Activated naive CD8-positive, alpha-beta T cell treated with anti-CD3 and anti-CD28 coated beads, Interleukin-2, amount 50 U/mL, for 16 hours (primary cell): ENCODE measurements around the gene GCH1.
"Not testable (repeated sequence)": the region's sequence is repeated elsewhere in the genome, so short reads cannot be mapped to it uniquely, and the experiment has no call there.

Source experiments
- DNase-seq: peaks from one replicate; pipeline ENCODE4 v3.0.0-alpha.2; 2020; ENCODE audit warnings: low read depth, low spot score

The GCH1 gene

GRCh38 chr14:54908973-54909372 lies 6.3 kb upstream of the GCH1 start:
- not testable (repeated sequence) for DNase-seq

DNA sequence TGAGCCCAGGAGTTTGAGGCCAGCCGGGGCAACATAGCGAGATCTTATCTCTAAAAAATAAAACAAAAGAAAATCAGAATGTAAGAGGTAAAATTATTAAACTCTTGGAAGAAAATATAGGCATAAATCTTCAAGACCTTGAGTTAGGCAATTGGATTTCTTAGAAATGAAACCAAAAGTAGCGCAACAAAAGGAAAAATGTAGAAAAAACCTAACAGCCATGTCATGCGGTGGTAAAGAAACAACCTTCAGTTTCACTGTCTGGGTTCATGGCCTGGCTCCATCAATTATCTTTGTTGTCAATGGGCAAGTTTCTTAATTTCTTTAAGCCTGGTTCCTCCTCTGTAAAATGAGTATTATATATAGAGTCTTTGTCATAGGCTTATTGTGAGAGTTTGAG lies 5.6 kb upstream of the GCH1 start:
- no peak for DNase-seq

DNA sequence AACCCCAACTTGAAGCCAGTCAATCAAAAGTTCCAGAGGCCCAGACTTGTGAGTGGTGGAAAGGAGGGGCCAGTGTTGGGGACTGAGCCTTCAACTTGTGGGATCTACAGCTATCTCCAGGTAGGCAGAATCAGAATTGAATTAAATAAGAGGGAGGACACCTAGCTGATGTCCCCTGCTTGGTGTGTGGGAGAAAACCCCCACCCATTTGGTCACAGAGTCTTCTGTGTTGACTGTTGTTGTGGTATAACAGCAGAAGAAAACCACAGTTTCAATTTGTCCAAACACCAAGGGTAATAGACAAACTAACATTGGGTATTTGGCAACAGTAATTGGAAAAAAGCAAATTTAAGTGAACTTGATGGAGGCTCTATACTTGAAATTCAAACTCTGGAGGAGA lies 3.4 kb upstream of the GCH1 start:
- DNase-seq: no peak

- DNase-seq: peak; percentile 40
These were observed 494 bp downstream of the GCH1 start for GRCh38 chr14:54902143-54902520.

DNA sequence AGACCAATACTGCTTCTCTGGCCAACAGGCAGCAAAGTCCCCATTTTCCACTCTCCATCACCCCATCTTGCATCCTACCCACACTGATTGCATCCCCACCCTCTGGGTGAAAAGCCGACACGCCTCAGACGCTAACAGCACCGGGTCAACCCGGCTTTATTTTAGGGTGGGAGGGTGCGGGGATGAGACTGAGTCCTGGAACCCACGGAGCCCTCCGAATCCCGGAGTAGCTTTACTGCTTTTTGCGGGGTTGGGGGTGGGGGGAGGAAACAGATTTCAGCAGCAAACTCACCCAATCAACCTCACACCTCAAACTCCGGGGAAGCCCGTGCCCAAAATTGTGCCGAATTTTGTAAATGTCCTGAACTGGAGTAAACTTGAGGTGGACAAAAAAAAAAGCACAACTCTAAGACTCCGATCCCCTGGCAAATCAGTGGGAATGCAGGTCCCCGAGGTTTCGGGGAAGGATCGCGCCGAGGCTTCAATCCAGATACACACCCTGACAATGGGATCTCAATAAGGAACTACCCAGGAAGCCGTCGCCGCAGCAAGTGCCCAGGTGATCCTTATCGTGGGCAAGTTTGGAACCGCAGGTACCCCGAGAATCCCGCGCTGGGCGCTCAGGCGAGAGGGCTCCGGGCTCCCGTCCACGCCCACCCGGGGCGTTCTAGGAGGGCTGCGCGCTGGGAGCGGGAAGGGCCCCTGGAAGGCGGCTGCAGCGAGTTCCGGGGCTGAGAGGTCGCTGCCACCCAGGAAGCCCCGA lies 1.1 kb downstream of the GCH1 start:
- DNase-seq: no peak

GRCh38 chr14:54899573-54899972 lies 3.1 kb downstream of the GCH1 start:
- DNase-seq: no peak

DNA sequence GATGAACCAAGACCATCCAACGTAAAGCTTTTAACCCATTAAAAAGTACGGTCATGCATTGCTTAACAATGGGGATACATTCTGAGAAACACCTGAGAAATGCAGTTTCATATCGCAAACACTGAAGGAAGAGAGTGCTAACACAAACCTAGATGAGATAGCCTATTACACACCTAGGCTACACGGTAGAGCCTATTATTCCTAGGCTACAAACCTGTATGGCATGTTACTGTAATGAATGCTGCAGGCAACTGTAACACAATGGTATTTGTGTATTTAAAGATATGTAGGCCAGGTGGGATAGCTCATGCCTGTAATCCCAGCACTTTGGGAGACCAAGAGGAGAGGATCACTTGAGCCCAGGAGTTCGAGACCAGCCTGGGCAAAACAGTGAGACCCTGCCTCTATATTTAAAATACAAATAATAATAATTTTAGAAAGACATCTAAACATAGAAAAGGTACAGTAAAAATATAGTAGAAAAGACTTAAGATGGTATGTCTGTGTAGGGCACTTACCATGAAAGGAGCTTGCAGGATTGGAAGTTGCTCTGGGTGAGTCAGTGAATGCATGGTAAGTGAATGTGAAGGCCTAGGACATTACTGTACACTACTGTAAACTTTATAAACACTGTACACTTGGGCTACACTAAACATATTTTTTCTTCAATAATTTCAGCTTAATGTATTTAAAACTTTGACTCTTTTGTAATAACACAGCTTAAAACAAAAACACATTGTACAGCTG lies 4.6 kb downstream of the GCH1 start:
- DNase-seq: not testable (repeated sequence)

GRCh38 chr14:54895683-54896082 lies 6.9 kb downstream of the GCH1 start:
- DNase-seq: no peak

DNA sequence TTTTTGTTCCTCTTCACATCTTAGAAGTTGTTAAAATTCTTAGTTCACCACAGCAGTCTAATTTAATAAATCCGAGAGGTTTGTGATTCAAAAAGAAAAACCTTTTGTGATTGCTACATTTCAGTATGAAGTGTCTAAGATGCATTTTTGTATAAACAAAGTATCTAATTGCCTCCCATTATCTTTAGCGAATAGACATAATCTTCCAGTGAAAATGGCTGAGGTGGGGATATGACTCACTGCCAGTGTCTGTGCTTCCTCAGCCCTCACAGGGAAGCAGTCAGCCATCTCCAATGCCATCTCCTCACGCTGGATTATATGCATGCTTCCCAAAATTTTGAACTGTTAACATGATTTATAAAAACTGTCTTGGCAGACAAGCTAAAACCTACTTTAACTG lies 7.6 kb downstream of the GCH1 start:
- no peak for DNase-seq

DNA sequence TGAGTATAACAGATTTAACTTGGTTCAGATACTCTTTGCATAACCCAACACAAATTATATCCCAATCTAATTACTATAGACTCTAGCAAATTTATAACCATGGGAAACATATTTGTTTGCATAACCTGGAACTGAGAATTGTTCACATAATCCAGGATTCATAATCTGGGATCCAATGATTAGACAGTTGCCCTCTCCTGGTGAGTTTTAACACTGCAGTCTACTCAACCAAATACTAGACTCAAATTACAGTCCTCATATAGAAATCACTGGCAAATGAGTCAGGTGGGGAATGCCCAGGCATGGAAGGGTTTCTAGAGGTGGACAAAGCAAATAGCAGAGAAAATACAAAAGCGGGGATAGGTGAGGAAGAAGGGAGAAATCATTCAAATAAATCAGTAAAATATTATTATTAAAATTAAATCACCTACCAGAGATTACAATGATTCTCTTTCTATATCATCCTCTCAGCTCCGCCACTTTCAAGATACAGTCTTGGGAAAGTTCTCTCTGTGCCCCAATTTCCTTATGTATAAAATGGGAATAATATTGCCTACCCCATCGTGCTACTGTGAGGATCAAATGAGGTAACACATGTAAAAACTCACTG lies 9.4 kb downstream of the GCH1 start:
- DNase-seq: no peak

GRCh38 chr14:54891471-54892245 lies 11.0 kb downstream of the GCH1 start:
- DNase-seq: no peak

DNA sequence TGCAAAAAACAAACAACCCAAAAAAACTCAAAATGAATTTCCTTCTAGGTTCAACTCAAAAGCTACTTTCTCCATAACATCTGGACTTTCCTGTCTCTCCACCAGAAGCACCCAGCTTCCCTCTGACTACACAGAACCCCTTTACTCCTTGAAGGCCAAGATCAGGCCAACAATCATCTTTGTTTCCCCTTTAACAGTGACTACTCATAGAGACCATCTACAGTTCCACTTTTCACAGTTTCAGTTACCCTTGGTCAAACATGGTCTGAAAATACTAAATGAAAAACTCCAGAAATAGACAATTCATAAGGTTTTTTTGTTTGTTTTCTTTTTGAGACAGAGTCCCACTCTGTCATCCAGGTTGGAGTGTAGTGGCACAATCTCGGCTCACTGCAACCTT lies 11.8 kb downstream of the GCH1 start:
- no peak for DNase-seq

DNA sequence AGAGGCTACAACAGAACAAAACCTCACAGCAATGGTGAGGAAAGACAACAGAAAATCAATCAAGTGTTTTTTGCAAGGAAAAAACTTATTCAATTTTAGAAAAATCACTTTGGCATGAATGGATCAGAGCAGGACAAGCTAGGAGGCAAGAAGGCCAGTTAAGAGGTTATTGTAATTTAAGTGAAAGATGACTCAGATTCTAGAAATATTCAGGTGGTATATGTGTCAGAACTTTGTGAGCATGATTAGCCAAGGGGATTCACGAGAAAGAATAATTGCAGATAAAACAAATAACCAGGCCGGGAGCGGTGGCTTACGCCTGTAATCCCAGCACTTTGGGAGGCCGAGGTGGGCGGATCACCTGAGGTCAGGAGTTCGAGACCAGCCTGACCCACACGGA lies 12.7 kb downstream of the GCH1 start:
- DNase-seq: no peak

DNA sequence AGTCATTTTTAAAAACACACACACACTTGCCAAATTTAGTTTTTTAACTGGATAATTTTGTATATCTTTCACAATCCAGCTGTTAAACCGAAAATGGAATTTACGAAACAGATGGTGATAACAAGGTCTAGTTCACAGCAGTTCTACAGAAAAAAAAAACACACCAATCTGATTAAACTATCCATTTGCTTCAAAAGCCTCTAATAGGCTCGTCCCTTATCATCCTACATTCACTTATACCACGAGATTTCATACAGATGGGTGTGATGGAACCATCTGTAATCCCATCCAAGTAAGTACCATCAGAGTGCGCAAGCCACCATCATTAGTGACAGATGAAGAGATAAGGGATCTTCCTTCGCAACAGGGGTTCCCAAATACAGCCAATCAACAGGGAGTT lies 20.1 kb downstream of the GCH1 start:
- DNase-seq: no peak

DNA sequence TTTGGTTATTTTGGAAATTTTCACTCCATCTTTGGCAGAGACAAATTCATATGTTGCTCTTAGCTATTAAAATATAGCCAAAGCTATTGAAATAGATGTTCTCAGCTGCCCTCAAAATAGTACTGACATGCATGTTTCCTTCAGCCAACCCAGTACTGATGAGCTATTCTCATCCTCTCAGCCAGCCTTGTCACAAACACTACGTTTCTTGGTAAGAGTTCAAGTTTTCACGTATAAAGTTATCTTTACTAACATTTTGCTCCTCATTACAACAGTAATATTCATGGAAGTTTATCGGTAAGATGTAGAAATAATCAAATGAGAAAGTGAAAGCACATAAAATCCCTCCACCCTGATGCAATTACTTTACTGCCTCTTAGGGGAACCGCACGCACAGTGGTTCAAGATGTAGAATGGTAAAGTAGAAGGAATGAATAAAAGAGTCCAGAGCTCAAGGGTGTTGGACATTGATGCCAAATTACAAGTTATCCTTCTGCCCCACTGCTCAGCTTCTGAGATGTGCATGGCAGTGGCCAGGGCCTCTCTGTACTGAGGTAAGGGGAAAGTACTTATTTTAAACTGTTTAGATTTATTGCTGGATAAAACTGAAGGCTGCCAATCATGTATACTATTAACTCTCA lies 20.7 kb downstream of the GCH1 start:
- DNase-seq: no peak

DNA sequence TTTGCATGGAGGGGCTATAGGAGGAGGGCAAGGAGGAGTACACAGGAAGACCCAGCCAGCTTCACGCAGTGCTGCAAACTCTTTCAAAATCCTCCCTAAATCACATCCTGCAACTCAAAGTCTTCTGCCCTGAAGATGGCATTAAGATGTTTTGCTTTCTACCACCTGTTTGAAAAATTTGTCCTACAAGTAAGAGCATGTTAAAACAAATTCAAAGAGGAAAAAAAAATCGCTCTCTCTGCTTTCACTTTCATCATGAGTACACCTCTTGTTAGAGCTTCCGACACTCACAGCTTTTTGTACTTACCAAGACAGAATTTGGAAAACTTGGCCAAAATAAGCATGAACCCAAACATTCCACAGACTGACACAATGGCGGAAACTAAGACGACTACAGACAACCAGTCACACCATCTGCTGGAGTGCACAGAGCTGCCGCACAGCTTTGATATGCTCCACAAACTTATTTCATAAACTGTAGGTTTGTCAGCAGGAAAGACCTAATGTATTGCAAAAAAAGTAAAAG lies 21.3 kb downstream of the GCH1 start:
- DNase-seq: no peak

- no peak for DNase-seq
These were observed 25.0 kb downstream of the GCH1 start for GRCh38 chr14:54877703-54878021.

- no peak for DNase-seq
These were observed 25.5 kb downstream of the GCH1 start for GRCh38 chr14:54877015-54877702.

- DNase-seq: not testable (repeated sequence)
These were observed 27.0 kb downstream of the GCH1 start for GRCh38 chr14:54875648-54876047.

DNA sequence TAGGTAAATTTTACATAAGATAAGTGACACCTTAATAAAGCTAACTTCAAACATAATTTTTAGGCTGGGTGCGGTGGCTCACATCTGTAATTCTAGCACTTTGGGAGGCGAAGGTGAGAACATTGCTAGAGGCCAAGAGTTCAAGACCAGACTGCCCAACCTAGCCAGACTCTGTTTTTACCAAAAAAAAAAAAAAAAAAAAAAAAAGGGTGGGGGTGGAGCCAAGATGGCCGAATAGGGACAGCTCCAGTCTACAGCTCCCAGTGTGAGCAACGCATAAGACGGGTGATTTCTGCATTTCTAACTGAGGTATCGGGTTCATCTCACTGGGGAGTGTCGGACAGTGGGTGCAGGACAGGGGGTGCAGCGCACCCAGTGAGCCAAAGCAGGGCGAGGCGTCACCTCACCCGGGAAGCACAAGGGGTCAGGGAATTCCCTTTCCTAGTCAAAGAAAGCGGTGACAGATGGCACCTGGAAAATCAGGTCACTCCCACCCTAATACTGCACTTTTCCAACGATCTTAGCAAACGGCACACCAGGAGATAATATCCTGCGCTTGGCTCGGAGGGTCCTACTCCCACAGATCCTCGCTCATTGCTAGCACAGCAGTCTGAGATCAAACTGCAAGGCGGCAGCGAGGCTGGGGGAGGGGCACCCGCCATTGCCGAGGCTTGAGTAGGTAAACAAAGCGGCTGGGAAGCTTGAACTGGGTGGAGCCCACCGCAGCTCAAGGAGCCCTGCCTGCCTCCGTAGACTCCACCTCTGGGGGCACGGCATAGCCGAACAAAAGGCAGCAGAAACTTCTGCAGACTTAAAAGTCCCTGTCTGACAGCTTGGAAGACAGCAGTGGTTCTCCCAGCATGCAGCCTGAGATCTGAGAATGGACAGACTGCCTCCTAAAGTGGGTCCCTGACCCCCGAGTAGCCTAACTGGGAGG lies 32.2 kb downstream of the GCH1 start:
- DNase-seq: not testable (repeated sequence)
